ENCODE results near the gene NACC2. TPM values are rescaled to one million over a fixed set of nuclear protein-coding genes. Genes with fewer than 3 reads are reported as not detected.

Gene NACC2
- total RNA-seq, 4 donors from 2014 or later = 15.0 to 35.2 (median 20.7) TPM

DNA sequence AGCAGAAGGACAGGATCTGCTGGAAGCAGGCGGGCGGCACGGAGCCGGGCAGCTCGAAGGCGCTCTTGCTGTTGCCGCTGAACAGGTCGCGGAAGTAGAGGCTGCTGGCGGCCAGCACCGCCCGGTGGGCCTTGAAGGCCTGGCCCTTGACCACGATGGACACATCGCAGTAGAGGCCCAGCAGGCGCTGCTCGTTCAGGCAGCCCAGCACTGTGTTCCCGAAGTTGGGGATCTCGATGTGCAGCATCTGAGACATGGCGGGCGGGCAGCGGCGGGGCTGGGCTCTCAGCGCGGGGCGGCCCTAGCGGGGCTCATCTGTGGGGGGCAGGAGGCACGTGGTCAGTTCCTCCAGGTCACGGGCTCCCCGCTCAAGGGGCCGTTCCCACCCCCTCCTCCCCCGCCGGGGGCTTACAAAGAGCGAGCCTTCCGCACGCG is 44.8 kb downstream of the NACC2 start:
- TF ChIP-seq, protein P1, sequence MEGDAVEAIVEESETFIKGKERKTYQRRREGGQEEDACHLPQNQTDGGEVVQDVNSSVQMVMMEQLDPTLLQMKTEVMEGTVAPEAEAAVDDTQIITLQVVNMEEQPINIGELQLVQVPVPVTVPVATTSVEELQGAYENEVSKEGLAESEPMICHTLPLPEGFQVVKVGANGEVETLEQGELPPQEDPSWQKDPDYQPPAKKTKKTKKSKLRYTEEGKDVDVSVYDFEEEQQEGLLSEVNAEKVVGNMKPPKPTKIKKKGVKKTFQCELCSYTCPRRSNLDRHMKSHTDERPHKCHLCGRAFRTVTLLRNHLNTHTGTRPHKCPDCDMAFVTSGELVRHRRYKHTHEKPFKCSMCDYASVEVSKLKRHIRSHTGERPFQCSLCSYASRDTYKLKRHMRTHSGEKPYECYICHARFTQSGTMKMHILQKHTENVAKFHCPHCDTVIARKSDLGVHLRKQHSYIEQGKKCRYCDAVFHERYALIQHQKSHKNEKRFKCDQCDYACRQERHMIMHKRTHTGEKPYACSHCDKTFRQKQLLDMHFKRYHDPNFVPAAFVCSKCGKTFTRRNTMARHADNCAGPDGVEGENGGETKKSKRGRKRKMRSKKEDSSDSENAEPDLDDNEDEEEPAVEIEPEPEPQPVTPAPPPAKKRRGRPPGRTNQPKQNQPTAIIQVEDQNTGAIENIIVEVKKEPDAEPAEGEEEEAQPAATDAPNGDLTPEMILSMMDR (IDR thresholded peaks at IDR 0.05; ENCODE audit: low read depth) = no peak

DNA sequence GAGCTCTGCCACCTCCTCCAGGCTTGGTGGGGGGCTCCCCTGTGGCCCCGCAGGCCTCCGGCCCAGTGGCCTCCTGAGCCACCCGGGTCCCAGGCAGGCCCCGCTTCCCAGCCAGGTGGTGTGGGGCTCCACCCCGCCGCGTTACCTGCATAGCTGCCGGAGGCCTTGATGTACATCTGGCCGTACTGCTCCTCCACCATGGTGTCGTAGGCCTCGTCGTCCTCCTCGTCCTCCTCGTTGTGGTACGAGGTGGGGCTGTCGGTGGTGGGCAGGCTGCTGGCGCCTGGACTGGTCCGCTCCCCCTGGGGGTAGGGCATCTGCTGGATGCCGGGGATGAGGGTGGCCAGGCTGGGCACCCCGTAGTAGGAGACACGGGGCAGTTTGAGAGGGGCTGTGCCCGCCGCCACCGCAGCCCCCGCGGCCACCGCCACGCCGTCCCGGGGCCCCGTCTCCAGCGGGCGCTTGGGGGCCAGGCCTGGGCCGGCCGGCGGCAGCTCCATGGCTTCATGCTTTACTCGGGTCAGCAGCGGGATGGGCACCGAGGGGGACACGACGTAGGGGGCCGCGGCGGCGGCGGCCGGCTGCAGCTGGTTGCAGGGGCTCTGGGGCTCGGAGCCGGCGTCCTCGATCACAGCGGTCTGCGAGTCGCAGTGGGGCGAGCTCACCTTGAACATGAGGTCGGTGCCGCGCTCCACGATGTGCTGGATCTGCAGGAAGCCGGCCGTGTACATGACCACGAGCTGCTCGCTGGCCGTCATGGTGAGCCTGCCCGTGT is 45.4 kb downstream of the NACC2 start:
- TF ChIP-seq, protein P1 (IDR thresholded peaks at IDR 0.05; ENCODE audit: low read depth) = no peak

DNA sequence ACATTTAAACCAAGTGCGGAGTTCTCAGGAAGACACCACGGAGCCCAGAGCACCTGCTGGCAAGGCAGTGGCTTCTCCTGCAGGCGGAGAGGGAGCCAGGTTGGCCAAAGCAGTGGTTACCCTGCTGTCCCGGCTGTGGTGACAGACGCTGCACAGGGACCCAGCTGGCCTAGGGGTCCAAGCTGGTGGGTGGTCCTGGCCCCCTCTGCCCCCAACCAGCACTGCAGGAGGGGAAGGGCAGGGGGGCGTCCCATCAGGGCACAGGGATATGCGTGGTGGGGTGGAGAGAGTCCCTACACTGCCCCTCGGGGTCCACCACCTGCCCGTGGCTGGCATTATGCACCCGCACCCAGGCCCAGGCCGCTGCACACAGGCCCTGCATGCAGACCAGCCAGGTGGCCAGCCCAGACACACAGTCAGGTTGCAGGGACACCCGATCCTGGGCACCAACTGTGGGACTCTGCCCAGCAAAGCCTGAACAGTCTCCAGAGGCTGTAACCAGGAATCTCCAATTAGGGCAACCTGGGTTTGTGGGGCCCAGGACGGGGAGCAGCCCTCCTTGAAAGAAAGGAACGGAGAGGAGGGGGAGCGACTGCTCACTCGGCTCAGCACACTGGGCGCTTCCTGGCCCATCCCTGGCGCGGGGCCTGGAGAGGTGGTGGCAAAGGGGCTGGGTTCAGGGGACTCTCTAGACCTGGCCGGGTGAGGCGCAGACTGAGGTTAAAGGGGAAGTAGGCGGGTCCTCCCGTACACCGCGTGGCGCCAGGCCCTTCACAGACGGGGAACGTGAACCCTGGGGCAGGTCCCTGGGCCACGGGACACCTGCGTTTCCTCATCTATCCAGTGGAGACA is 46.3 kb downstream of the NACC2 start:
- TF ChIP-seq, protein P1 (IDR thresholded peaks at IDR 0.05; ENCODE audit: low read depth) = no peak

DNA sequence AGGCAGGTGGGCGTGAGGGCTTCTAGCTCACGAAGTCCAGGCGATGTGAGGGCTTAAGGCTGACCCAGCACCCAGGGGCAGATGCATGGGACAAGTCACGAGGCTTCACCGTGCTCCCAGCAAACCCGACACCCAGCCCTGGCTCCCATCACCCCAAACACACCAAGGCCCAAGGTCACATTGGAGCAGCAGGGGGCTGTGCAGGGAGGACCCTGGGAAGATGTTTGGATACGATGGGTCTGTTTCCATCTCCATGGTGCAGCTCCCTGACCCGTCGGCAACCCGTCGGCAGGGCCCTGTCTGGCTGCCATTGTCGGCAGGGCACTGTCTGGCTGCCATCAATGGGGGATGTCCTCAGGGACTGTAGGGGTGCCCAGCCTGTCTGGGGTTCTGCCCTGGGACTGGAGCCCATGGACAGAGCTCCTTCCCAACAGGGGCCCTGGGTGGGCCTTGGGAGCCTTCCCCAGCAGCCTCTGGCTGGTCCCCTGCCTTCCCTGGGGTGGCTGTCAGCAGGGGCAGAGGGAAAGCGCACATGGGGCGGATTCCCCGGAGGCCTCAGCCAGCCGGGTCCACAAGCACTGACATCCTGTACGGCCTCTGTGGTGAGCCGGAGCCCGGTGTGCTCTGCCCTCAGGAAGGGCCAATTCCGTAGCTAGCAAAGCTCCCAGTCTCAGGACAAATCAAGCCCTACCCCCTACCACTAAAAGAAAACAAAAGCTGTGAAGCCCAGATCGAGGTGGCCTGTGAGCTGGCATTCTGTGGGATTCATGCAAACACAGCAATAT is 47.1 kb downstream of the NACC2 start:
- TF ChIP-seq, protein P1 (IDR thresholded peaks at IDR 0.05; ENCODE audit: low read depth) = no peak

DNA sequence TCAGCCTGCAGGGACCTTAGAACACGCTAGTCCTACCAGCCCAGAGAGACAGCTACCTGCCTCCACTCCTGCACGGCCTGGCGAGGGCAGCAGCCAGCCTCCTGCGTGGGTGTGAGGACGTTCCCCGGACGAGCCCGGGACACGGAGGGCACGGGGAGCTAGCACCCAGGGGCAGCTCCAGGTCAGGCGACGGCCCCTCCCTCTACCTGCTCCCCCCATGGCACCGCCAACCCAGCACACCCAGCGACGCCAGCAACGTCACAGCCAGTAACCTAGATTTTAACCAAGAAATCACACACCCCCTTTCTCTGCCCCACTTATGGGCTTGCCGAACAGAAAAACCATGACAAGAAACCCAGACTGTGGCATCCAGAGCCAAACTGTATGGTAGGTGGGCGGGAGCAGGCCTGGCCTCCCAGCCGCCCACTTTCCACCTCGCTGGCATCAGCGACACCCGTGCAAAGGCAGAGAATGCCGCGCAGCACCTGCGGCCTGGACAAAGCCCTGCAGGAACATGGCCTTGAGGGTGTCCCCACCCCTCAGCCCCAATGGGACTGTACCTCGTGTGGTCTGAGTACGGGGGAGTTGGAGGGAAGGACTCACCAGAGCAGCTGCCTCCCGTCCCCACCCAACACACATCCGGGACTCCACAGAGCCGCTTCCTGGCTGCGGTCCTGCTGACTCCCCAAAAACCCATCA is 47.9 kb downstream of the NACC2 start:
- TF ChIP-seq, protein P1 (IDR thresholded peaks at IDR 0.05; ENCODE audit: low read depth) = no peak

DNA sequence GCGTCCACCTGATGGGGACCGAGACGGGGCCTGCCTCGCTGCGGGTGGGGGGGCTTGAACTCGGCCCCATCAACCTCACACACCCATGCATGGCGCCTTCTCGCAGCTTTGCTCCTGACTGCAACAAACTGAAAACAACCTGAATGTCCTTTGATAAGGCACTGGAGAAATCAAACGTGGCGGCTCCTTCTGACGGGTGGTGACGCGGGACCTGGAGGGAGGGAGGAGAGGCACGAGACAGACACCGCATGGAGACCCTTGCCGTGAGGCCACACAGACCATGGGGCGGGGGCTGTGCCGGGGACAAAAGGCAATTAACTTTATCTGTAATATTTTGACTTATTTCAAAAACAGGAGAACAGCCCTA is 48.6 kb downstream of the NACC2 start:
- TF ChIP-seq, protein P1 (IDR thresholded peaks at IDR 0.05; ENCODE audit: low read depth) = no peak
